ENCODE data around the gene TK1.
A peak's percentile ranks its signal among the peaks of the same experiment; 100 is the strongest.
"Not testable (repeated sequence)": the region's sequence is repeated elsewhere in the genome, so short reads cannot be mapped to it uniquely, and the experiment has no call there.

The TK1 gene

DNA sequence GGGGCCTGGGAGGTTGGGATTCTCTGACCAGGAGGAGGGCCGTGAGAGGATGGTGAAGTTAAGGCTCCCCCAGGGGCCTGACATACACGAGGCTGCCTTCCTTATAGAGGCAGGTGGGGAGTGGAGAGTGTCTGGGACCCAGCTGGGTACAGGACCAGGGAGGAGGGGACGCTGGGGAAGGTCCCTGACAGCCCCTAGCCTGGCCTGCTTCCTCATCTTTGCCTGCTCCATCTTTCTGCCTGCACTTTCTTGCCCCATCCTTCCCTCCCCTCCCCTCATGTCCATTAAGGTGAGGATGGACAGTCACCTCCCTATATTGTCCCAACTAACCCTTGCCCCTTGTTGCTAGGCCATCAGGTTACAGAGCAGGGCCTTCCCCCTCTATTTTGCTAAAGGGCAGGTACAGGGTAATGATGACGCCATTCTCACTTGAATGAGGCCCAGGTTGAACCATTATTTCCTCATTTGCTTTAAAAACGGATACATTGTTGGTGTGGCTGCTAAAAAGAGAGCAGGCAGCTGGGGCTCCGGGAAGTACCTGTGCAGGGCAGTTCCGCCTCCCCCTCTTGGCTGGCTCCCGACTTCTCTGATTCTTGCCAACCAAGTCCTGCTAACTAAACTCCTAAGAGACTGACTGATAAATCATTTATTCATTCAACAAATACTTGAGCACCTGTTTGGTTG is 39.4 kb downstream of the TK1 start:
- DNase-seq: no peak

DNA sequence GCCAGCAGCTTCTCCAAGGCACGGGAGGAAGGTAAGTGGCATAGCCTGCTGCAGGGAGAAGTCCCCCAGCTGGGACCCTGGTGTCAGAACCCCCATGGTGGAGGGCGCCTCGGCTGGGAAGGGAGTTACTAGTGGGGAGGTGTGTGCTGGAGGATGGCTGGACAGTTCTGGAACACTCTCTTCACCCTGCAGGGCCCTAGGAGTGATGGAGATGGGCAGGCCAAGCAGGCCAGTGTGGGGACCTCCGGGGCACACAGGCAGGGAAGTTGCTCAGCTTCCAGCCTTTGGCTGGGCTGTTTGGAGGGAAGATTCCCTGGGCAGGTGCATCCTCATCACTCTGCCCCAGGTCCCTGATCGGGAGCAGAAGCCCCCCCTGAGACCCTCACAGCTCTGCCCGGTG is 40.0 kb downstream of the TK1 start:
- no peak for DNase-seq

DNA sequence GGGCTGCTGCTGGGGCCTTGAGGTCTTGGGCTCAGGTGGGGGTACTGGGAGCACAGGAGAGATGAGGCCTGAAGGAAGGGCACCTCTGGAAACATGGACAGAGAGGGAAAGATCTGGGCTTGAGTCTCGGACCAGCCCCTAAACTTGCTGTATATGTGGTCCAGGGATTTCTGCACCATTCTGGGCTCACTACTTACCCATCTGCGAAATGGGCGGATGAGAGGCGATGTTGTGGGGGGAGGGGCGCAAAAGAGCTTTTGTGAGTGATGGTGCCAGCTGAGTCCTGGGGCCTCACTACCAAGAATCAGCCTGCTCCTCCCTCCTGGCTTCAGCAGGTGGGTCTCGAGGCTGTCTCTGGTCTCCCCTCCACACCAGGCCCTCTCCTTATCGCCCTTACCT is 40.4 kb downstream of the TK1 start:
- DNase-seq: no peak

- DNase-seq: no peak
Measured at GRCh38 chr17:78144736-78145641, 41.9 kb downstream of the TK1 start.

DNA sequence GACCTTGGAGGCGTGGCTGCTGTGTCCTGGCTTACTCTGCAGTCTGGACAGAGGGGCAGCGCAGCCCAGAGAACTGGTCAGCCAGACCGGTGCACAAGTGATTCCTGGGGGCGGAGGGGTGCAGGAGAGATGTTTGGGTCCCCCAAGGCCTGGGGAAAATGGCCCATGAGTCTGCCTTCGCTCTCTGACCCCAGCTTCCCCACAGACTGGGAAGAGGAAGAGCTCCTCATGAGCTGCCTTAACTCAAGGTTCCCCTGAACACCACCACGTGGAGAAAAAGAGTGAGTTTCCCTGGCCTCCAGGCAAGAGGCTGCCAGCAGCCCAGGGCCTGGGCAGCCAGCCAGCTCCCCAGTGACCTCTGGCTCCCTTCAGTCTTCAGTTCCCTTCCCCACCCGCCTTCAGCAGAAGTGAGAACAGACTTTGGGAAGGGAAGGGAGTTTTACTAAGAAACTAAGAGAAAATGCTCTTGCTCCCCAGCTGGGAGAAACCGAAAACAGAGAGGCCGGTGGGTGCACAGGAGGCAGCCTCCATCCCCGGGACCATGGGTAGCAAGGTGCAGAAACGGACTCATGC is 42.6 kb downstream of the TK1 start:
- DNase-seq: no peak

GRCh38 chr17:78143214-78144146 is 43.4 kb downstream of the TK1 start:
- DNase-seq: no peak

DNA sequence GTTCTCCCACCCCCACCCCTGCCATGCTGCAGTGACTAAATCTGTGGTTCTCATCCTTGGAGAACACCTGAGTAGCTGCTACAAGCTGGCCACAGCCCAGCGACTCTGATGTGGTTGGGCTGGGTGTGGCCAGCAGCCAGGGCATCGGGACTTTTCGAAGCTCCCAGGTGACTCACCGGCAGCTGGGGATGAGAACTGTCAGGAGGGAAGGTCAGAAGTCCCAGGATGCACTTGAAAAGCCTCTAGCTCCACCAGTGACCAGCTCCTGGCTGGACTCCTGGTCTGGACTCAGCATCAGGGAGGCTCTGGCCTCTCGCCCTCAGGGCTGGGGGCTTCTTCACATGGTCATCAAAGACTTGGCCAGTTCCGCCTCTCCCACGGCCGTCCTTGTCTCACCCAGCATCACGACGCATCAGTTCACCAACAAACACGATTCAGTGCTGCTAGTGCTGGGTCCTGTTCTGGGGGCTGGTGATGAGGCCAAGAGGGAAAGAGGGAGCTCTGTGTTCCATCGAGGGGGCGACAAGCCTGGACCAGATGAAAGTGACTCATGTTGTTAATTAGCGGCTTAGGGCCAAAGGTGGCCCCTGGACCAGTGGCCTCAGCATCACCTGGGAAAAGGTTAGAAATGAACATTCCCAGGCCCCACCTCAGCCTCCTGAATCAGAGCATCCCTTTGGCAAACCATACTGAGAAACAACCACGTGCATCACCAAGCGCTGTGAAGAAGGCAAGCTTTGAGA is 44.6 kb downstream of the TK1 start:
- DNase-seq: no peak

DNA sequence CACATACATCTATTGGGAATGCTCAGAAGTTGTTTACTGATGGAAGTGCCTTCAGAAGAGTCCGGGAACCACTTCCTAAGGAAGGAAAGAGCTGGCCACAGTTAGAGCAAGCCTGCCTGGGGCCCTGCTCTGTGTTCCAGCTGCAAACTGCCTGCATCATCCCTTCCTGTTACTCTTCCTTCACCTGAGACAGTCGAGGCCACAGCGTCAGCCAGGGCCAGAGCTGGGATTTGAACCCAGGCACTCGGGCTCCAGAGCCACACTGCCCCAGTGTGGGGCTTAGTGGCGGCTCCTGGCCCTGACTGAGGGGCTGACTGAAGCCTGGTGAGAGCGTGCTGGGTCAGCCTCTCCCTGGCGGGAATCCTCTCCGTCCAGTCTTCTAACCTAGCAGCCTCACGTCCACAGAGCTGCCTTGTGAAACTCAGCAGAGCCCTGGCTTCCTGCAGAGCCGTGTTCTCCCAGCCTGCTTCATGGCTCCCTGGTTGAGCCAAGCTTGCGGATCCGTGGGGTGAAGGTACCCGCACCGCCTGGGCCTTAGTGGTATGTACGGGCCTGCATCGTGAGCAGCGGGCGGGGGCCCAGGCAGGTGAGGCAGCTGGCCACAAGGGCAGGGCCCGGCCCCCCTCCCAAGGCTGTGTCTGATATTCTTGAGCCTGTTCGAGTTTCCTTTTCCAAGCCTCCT is 45.3 kb downstream of the TK1 start:
- no peak for DNase-seq

DNA sequence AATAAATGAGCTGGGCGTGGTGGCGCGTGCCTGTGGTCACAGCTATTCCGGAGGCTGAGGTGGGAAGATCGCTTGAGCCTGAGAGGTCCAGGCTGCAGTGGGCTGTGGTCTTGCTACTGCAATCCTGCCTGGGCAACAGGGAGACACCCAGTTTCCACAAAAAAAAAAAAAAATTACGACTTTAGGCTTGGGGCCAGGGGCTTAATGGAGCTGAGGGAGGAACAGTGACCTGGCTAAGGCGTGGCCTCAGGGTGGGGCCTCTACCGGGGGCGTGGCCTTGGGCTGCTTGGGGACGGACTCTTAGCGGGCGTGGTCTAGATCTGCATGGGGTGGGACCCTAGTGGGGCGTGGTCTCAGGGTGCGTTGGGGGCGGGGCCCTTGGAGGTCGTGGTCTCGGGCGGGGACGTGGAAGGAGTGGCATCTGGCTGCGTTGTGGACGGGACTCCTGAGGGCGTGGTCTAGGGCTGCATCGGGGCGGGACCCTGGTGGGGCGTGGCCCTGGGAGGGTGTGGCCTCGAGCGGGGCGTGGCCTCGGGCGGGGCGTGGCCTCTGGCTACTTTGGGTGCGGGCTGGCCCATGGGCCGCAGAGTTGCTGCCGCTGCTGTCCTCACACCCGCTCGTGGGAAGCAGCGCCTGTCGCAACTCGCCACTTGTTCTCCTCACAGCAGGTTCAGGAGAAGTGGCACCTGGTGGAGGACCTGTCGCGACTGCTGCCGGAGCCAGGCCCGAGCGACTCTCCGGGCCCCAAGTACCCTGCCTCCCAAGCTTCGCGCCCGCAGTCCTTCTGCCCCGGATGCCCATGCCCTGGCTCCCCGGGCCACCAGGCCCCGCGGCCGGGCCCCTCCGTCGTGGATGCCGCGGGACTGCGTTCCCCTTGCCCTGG is 46.4 kb downstream of the TK1 start:
- peak; percentile 82 for DNase-seq

DNA sequence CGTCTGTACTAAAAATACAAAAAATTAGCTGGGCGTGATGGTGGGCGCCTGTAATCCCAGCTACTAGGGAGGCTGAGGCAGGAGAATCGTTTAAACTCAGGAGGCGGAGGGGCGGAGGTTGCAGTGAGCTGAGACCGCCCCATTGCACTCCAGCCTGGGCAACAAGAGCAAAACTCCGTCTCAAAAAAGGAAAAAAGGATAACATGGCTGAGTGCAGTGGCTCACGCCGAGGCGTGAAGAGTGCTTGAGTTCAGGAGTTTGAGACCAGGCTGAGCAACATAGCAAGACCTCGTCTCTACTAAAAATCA is 47.0 kb downstream of the TK1 start:
- DNase-seq: not testable (repeated sequence)

- DNase-seq: no peak
Measured at GRCh38 chr17:78138204-78139060, 48.4 kb downstream of the TK1 start.

DNA sequence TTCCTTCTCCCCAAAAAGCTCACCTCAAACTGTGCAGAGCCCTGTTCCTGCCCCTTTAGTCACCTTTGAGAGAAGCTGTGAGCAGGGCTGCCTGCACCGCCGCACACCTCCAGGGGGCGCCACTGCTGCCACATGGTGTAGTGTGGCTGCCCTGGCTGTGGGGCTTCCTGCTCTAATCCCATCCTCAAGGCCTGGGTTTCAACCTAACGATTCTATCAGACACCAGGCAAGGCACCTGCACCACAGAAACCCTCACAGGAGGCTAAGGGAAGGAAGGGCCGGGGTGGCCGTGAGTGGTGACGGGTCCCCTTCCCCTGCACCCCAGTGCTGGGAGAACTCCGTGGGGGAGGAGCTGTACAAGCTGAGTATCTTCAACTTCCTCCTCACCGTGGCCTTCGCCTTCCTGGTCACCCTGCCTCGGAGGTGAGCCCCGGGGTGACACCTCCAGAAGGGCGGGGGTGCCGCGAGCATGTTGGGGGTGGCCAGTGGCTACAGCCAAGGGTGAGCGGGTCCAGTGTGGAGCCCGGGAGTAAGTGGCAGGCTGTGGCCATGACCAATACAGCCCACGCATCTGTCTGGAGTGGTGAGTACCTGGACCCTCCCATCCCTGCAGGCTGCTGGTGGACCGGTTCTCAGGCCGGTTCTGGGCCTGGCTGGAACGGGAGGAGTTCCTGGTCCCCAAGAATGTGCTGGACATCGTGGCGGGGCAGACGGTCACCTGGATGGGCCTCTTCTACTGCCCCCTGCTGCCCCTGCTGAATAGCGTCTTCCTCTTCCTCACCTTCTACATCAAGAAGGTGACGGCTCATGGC is 49.3 kb downstream of the TK1 start:
- no peak for DNase-seq

- DNase-seq: no peak
Measured at GRCh38 chr17:78135858-78136500, 50.9 kb downstream of the TK1 start.

DNA sequence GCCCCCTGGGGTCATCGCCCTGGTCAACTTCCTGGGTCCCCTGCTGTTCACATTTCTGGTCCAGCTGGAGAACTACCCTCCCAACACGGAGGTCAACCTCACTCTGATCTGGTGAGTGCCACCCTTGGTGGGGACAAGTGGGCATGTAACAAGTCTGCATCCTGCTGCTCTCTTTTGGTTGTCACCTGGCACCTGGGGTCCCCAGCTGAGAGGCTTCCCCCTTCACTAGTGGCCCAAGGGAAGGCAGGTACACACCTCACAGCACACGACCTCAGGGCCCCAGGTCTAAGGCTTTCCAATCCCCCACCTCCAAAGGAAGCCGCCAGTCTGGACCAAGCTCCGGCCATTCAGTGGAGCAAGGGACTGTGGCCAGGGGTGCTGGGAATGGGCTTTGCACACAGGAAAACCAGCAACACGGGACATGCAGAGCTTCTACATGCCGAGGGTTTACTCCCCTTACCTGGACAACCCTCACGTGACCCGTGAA is 51.9 kb downstream of the TK1 start:
- DNase-seq: no peak

GRCh38 chr17:78133971-78134898 is 52.6 kb downstream of the TK1 start:
- no peak for DNase-seq

DNA sequence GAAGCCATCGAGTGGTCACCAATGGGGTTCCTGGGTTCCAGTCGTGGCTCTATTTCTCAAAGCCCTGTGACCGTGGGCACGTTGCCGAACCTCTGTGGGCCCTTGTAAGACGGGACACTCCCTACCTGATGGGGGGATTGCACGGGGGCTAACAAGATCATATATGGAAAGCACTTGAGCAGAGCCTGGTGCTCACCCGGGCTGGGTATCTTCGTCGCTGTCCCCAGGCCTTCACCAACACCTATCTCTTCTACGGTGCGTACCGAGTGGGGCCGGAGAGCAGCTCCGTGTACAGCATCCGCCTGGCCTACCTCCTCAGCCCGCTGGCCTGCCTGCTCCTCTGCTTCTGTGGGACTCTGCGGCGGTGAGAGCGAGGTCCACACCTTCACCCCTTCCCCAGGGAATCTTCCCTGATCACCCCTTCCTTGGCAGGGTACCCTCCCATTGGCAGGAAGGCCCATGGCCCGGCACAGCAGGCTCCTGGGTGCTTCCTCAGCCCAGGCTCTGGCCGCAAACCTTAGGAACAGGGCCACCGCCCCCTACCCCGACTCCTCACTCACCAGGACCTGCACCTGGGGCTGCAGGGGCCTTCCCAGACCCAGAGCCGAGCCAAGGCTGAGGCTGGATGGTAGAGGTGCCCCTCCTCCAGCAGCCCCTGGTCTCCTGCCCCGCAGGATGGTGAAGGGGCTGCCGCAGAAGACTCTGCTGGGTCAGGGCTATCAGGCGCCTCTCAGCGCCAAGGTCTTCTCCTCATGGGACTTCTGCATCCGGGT is 53.5 kb downstream of the TK1 start:
- no peak for DNase-seq
